IPS DF 6.9 (cell line): Measurements from ENCODE around the gene AHDC1.

Source experiments
- DNase-seq: peaks from one replicate; pipeline ENCODE4 v3.0.0-alpha.2; 2013; ENCODE audit warnings: low read depth, low spot score
- H3K27ac ChIP-seq: one replicate; pipeline ENCODE4 v1.5.1; 2013; ENCODE audit warnings: low read length, control low read depth
- H3K27me3 ChIP-seq: 2 replicates; pipeline ENCODE4 v1.6.1; 2013; ENCODE audit warnings: mild to moderate bottlenecking, low read length; ENCODE audit not compliant: control insufficient read depth, insufficient read depth
- H3K36me3 ChIP-seq: 2 replicates; pipeline ENCODE4 v1.6.1; 2013; ENCODE audit warnings: low read length; ENCODE audit not compliant: control insufficient read depth, insufficient read depth
- H3K4me1 ChIP-seq: 2 replicates; pipeline ENCODE4 v1.6.1; 2013; ENCODE audit warnings: low read length; ENCODE audit not compliant: control insufficient read depth, insufficient read depth
- H3K4me3 ChIP-seq: 2 replicates; pipeline ENCODE4 v1.5.1; 2013; ENCODE audit warnings: mild to moderate bottlenecking, low read length
- H3K9me3 ChIP-seq: 2 replicates; pipeline ENCODE4 v1.6.1; 2013; ENCODE audit warnings: low read length, inconsistent platforms; ENCODE audit not compliant: control insufficient read depth, insufficient read depth
- WGBS: extraction: QIAGEN DNeasy Blood & Tissue Kit; methylation state at CpG from one replicate; pipeline ENCODE4 v1.1.7; 2013; ENCODE audit warnings: mixed read lengths, missing lambda C conversion rate; ENCODE audit not compliant: insufficient read length, insufficient coverage; 5-methylcytosine and 5-hydroxymethylcytosine counted together

AHDC1 gene

DNA sequence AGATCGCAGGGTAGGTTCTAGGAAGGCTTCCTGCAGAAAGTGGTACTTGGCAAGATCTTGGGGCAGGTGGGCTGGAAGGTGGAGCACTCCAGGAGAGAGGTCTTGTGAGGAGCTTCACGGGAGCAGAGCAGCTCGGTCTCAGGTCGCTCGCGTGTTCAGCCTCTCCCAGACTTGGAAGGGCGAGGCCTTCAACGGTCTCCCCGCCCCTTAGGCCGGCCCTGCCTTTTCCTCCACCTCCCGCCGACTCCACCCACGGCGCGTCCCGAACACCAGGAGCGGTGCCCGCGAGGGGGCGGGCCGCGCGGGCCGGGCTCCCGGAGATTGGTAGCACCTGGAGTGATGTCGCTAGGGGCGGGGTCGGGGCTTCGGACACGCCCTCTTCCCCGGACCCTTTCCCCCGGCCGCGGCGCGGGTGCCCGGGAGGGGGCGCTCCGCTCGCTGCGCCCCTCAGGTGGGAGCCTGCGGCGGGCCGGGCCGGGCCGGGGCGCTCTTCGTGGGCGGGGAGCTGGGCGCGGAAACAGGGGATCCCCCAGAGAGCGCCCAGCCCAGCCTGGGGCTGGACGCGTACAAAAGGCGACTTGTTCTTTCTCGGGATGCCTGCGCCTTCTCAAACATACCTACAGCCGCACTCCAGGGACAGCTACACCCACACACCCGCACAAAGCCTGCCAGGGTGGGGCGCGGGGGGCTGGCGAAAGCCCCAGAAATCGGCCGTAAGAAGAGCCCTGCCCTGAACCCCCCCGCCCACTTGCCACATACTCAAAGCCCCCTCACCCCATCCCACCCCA, 35.5 kb downstream of the AHDC1 start:
- no CpG with 5 or more reads among the region's 65 CpGs for WGBS
- peaks cover 39% of the 10 kb centered on the region for H3K4me1 ChIP-seq

DNA sequence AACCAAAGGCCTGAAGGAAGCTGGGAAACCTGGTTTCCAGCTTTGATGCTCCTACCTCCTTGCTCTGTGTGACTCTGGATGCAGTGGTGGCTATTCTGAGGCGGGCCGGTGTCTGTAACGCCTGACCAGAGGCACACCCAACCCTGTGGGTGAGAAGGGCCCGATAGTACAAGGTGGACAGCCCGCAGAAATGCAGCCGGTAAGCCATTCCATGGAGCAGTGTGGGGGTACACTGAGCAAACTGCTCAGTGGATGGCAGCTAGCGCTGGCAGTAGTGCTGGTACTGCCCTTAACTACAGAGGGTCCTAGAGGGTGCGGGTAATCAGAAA, 36.0 kb downstream of the AHDC1 start:
- H3K27me3 ChIP-seq: no peaks in the 10 kb centered on the region
- DNase-seq: no peak
- no peaks in the 10 kb centered on the region for H3K36me3 ChIP-seq
- H3K4me3 ChIP-seq: no peak overlapping the region
- no peaks in the 10 kb centered on the region for H3K9me3 ChIP-seq
- H3K4me1 ChIP-seq: peaks cover 38% of the 10 kb centered on the region
- WGBS: no CpG with 5 or more reads among the region's 8 CpGs
- H3K27ac ChIP-seq: no peak overlapping the region

More for the DNA sequence above, 35.5 kb downstream of the AHDC1 start:
- Histone ChIP-seq H3K4me3 (no peak overlapping the region), H3K36me3 (no peaks in the 10 kb centered on the region), H3K27ac (no peak overlapping the region), H3K27me3 (no peaks in the 10 kb centered on the region), H3K9me3 (no peaks in the 10 kb centered on the region)
- DNase-seq: no peak

DNA sequence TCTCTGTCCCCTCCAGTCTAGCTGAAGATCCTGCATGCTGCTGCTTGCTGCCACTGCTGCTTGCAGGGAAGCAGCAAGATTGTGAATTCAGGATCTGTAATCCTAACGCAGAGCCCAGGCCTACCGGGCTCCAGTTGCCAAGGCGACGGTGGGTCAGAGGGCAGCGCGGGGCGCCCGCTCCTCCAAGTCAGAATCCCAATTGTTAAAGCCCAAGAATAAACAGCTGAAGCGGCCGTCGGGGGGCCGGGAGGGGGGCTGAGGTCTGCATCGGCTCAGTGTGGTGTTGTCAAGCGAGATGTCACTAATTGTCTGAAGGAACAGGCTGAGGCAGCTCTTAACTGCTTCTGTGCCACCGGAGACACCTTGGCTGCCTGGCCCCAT, 36.8 kb downstream of the AHDC1 start:
- WGBS: no CpG with 5 or more reads among the region's 15 CpGs
- Histone ChIP-seq H3K36me3 (no peaks in the 10 kb centered on the region), H3K9me3 (no peaks in the 10 kb centered on the region), H3K27me3 (no peaks in the 10 kb centered on the region), H3K27ac (no peak overlapping the region), H3K4me1 (peaks cover 34% of the 10 kb centered on the region), H3K4me3 (no peak overlapping the region)
- DNase-seq: no peak

DNA sequence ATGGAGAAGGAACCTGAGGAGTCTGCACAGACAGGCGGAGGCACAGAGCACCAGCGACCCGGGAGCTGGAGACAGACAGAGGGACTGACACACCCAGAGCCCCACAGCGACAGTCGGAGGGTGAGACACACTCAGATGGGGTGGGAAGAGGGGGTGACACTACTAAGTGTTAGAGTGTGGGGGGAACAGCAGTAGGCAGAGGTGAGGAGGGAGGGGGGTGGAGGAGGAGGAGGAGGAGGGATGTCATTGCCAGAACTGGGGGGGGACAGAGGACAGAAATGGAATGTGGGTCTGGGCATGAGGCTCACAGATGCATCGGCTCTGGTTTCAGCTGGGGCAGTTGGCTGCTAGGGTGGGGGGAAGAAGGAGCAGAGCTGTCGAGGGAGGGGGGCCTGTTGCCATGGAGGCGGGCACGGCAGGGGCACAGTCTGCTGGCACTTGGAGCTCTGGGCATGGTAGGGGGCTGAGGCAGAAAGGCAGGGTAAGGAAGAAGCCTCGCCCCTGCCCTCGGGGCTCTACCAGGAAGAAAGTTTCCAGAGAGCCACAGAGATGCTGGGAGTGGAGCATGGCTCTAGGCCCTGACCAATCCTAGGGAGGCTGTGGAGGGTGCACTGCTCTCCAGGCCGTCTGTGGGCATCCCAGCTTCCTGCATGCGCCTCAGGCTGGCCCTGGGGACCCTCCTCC, 37.3 kb downstream of the AHDC1 start:
- no peak overlapping the region for H3K27ac ChIP-seq
- peaks cover 33% of the 10 kb centered on the region for H3K4me1 ChIP-seq
- H3K36me3 ChIP-seq: no peaks in the 10 kb centered on the region
- DNase-seq: no peak
- no peaks in the 10 kb centered on the region for H3K27me3 ChIP-seq
- H3K4me3 ChIP-seq: no peak overlapping the region
- no CpG with 5 or more reads among the region's 13 CpGs for WGBS
- H3K9me3 ChIP-seq: no peaks in the 10 kb centered on the region

DNA sequence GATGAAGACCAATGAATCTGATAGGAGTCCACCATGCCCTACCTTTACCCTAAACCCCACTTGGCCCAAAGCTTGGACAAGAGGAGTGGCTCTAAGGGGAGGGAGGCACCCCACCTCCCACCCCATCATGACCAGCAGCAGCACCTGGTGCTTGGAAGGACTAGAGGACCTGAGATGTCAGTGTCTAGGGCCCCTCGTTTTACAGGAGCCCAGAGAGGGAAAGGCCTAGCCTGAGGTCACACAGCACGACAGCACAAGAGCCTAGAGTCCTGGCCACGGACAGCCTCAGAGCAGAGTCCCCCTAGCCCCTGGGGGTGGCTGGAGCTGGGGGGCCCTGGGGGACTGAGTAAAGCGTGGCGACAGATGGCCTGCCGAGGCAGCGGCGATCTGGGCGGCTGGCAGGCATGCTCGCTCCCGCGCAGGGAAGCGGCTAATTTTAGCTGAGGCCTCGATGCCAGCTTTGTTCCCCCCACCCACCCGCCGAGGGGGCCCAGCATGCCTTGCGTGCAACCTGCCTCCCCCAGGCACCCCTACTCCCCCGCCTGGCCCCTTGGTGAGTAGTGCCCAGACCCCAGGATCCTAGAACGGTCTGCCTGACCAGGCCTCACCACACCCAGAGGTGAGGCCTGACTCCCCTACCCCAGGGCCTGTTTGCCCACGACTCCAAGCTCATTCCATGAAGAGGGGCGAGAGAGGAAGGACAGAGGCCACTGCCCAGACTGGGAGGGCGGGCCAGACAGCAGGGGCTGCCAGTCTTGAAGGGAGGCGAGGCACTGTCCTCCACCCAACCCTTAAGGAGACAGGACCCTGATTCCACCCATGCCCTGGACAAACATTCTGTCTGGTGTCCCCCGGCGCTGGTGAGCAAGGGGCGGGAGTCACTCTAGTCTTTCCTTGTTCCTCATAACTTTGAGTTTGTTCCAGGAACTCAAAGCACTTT, 39.0 kb downstream of the AHDC1 start:
- Histone ChIP-seq H3K36me3 (0 out of 2 replicates have a peak, but pooled peaks cover 2% of the 10 kb centered on the region), H3K9me3 (no peaks in the 10 kb centered on the region), H3K4me1 (peaks cover 30% of the 10 kb centered on the region), H3K27ac (no peak overlapping the region), H3K27me3 (no peaks in the 10 kb centered on the region), H3K4me3 (no peak overlapping the region)
- no peak for DNase-seq
- no CpG with 5 or more reads among the region's 26 CpGs for WGBS

DNA sequence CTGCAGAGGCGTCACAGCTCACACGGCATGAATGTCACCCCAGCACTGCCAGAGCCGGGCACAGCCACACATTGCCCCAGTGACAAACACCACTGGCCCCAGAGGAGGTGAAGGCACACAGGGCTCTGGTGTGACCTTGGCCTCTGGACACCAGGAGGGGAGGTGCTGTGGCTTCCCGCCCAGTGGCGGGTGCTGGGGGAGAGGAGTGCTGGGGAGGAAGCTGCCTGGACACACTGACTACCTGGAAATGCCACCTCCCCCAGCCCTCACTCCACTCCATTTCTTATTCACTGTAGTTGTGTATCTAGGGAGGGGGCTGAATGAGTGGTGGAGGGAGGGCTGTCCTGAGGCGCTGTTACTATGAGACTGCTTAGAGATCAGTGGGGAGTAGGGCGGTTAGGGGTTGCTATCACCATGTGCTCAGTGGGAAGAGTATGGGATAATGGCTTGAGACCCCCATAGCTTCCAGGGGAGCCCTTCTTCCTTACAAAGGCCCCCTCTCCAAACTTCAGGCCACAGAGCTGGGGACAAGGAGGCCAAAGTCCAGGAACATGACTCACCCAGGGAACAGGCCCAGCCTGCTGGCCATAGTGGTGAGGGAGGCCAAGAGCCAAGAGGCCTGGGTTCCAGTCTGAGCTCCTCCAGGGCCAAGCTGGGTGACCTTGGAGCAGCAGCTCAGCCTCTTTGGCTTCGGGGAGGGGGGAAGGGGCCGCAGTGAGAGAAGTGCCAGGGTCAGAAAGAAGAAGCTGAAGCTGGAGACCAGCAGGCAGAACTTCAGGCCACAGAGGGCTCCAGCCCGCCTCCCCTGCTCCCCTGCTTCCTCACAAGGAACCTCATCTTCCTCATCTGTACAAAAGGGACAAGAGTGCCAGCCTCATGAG, 40.1 kb downstream of the AHDC1 start:
- Histone ChIP-seq H3K27me3 (no peaks in the 10 kb centered on the region), H3K4me3 (no peak overlapping the region), H3K4me1 (peaks cover 20% of the 10 kb centered on the region), H3K27ac (no peak overlapping the region), H3K36me3 (0 out of 2 replicates have a peak, but pooled peaks cover 4% of the 10 kb centered on the region), H3K9me3 (no peaks in the 10 kb centered on the region)
- no peak for DNase-seq
- no CpG with 5 or more reads among the region's 10 CpGs for WGBS

DNA sequence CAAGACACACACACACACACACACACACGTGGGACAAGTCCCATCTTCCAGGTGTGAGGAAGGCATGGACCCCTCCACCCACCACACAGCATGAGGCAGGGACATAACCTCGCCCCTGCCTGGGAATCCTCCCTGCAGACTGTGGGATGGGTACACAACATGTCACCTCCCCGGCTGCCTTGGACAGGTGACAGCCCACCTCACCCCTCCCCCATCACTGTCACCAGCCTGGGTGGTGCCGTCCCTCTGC, 40.7 kb downstream of the AHDC1 start:
- Histone ChIP-seq H3K4me1 (peaks cover 21% of the 10 kb centered on the region), H3K9me3 (no peaks in the 10 kb centered on the region), H3K36me3 (0 out of 2 replicates have a peak, but pooled peaks cover 4% of the 10 kb centered on the region), H3K4me3 (no peak overlapping the region), H3K27me3 (no peaks in the 10 kb centered on the region), H3K27ac (no peak overlapping the region)
- WGBS: no CpG with 5 or more reads among the region's 4 CpGs
- DNase-seq: no peak

DNA sequence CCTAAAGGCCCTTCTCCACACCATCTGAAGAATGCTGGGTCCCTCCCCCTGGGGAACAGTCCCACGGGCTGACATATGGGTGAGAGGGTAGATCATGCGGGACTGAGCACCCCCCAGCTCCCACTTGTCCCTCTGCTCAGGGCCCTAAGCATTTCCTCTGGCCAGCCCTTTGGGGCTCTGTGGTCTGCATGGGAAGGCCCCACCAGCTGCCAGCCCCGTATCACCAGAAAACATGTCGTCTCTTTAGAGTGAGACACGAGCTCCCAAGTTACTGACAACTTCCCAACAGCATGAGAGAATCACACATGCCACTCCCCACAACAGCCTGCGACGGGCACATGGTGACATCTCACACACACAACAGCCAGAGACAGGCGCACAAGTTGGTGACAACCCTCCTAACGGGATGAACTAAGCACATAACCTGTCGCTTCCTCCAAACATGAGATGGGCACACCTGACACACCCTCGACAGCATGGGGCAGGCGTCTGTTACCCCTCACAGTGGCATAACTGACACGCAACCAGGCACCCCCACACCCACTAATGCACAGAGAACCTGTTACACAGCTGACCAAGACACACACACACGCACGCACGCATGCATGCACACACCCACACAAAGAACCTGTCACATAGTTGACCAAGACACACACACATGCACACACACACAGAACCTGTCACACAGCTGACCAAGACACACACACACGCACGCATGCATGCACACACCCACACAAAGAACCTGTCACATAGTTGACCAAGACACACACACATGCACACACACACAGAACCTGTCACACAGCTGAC, 41.2 kb downstream of the AHDC1 start:
- Histone ChIP-seq H3K4me1 (peaks cover 23% of the 10 kb centered on the region), H3K27ac (no peak overlapping the region), H3K27me3 (no peaks in the 10 kb centered on the region)

DNA sequence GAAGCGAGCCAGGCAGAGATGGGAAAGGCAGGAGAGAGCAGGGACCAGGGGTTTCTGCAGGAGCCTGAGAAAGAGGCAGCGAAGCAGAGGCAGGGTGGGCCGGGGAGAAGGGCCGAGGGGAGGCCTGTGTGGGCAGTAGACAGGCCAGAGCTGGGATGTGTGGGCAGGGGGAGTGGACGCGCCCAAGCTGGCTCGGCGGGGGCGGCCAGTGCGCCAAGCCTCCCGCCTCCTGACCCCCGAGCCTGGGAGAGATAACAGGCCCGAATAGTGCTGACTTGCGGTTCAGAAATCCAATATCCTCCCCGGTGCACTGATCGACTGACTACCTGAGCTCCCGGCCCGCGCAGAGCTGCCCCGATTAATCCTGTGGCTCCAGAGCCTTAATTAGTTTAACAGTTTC, 41.9 kb downstream of the AHDC1 start:
- Histone ChIP-seq H3K36me3 (0 out of 2 replicates have a peak, but pooled peaks cover 9% of the 10 kb centered on the region), H3K27me3 (no peaks in the 10 kb centered on the region), H3K9me3 (no peaks in the 10 kb centered on the region), H3K27ac (no peak overlapping the region), H3K4me1 (peaks cover 25% of the 10 kb centered on the region), H3K4me3 (no peak overlapping the region)
- WGBS: no CpG with 5 or more reads among the region's 20 CpGs
- DNase-seq: no peak

More for the DNA sequence above, 41.2 kb downstream of the AHDC1 start:
- Histone ChIP-seq H3K4me3 (no peak overlapping the region), H3K36me3 (0 out of 2 replicates have a peak, but pooled peaks cover 9% of the 10 kb centered on the region), H3K9me3 (no peaks in the 10 kb centered on the region)
- DNase-seq: no peak
- no CpG with 5 or more reads among the region's 18 CpGs for WGBS
